IPS-NIHi7 (cell line): ENCODE results near the gene AHNAK2.
A peak's percentile ranks its signal among the peaks of the same experiment; 100 is the strongest.
"Not testable (repeated sequence)": the region's sequence is repeated elsewhere in the genome, so short reads cannot be mapped to it uniquely, and the experiment has no call there.

Source experiments
- DNase-seq: peaks from one replicate; pipeline ENCODE4 v3.0.0; 2012; ENCODE audit warnings: mixed read lengths; ENCODE audit errors: extremely low spot score

AHNAK2 gene

GRCh38 chr14:104898870-104899510 is 79.2 kb downstream of the AHNAK2 start:
- peak; percentile 12 for DNase-seq

GRCh38 chr14:104898195-104898558 is 80.0 kb downstream of the AHNAK2 start:
- DNase-seq: no peak

DNA sequence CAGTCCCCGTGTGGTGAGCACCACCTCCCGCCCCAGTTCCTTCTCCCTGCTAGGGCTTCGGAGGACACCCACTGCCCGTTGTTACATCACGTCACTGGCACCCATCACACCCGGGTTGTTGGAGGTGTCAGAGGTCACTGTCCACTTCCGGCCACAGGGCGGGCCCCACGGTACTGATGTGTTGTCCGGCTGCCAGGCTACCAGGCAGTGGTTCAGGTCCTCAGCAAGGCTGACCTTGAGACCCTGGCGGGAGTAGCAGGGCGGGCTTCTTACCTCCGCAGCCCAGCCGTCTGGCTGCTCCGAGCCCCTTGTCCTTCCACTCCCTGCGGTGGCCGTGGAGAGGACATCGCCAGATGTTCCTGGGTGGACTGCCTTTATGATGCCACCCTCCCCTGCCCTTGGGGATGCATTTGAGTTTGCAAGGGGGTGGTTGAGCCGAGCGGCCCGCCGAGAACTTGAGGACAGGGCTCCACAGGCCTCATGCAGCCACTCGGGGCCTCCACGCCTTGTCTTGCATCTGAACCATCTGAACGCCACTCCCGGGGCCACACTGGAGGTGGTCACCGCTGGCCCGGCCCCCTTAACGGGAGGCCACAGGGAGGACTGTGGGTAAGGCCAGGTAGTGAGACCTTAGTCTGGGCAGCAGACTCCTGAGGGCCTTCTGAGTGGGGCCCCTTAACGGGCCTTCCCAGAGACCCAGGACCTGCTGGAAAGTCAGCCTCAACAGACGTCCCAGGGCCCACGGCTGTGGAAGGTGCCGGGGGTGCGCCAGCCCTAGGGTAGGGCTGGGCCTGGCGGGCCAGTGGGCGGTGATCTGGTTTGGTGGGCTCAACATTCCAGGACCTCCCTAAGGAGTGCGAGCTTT is 80.6 kb downstream of the AHNAK2 start:
- no peak for DNase-seq

- DNase-seq: no peak
These were observed 82.2 kb downstream of the AHNAK2 start for GRCh38 chr14:104895786-104896661.

GRCh38 chr14:104895207-104895785 is 82.9 kb downstream of the AHNAK2 start:
- no peak for DNase-seq

DNA sequence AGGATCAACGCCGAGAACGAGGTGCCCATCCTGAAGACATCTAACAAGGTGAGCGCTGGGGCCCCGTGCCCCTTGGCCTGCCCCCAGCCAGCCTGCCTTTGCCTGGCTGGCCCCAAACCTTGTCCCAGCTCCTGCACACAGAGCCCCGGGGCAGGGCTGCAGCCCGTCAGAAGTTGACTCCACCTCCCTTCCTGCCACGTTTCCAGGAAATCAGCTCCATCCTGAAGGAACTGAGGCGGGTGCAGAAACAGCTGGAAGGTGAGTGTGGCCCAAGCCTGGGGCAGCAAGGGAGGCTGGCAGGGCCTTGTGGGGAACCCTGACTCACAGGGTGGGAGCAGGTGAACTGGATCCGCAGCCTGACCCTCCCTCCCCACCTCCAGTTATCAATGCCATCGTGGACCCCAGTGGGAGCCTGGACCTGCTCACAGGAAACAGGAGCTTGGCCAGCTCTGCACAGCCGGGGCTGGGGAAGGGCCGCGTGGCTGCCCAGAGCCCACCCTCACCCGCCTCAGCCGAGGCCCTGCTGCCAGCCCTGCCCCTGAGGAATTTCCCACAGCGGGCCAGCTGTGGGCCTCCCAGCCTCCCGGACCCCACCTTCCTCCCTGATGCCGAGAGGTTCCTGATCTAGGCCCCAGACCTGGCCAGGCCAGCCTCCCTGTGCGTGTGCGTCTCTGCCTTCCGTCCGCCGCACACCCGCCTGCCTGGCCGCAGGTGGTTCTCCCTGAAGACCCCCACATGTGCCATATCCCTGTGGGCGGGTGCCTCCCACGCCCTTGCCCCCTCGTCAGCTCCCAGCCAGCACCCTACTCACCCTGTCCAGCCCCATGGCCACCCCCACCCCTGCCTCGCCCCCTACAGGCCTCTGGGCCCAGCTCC is 83.6 kb downstream of the AHNAK2 start:
- no peak for DNase-seq

- no peak for DNase-seq
These were observed 84.6 kb downstream of the AHNAK2 start for GRCh38 chr14:104893435-104894207.

- DNase-seq: no peak
These were observed 85.4 kb downstream of the AHNAK2 start for GRCh38 chr14:104892531-104893434.

DNA sequence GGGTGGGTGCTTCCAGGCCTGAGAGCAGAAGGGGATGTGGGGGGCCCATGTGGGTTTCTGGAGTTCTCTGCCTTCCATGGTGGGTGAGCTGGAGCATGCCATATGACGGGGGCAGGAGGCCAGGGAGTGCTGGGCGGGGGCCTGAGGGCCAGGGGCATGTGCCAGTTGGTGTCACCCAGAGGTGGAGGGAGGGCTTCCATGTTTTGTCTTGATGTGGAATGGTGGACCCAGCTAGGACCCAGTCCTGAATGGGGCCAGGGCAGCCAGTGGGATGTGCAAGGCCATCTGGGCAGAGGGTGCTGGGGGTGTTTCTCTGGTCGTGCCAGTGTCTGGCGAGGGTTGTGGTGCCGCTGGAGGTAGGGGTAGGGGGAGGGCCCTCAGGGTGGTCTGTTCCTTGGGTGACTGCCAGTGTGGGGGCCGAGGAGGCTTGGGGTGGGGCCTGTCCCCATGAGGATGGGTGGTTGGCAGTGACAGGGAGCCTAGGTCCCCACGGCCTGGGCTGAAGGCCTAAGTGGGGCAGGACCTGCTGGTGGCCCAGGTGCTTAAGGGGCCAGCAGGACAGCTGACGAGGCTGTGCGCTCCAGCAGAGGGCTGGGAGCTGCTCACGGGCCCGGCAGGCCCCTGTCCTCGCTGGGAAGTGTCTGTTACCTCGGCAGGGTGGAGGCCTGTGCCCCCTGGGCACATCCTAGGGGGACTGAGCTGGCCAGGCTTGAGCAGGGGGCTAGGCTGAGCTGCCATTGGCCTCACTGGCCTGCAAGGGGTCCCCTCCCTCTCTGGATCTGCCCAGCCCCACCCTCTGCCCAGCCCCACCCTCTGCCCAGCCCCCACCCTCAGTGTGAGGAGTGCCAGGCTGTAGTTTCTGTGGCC is 86.3 kb downstream of the AHNAK2 start:
- no peak for DNase-seq

GRCh38 chr14:104891121-104891551 is 87.0 kb downstream of the AHNAK2 start:
- no peak for DNase-seq

- DNase-seq: not testable (repeated sequence)
These were observed 87.9 kb downstream of the AHNAK2 start for GRCh38 chr14:104890292-104890691.

DNA sequence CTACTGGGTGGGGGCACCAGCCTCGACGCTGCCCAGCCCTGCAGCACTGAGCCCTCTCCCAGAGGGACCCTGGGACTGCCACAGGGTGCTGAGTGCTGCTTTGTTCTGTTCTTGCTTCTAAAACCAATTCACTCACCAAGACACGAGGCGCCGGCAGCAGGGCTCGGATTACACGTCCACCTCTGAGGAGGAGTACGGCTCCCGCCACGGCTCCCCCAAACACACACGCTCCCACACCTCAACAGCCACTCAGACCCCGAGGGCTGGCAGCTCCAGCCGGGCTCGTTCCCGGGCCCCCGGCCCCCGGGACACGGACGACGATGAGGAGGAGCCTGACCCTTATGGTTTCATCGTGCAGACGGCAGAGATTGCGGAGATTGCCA is 88.8 kb downstream of the AHNAK2 start:
- no peak for DNase-seq

DNA sequence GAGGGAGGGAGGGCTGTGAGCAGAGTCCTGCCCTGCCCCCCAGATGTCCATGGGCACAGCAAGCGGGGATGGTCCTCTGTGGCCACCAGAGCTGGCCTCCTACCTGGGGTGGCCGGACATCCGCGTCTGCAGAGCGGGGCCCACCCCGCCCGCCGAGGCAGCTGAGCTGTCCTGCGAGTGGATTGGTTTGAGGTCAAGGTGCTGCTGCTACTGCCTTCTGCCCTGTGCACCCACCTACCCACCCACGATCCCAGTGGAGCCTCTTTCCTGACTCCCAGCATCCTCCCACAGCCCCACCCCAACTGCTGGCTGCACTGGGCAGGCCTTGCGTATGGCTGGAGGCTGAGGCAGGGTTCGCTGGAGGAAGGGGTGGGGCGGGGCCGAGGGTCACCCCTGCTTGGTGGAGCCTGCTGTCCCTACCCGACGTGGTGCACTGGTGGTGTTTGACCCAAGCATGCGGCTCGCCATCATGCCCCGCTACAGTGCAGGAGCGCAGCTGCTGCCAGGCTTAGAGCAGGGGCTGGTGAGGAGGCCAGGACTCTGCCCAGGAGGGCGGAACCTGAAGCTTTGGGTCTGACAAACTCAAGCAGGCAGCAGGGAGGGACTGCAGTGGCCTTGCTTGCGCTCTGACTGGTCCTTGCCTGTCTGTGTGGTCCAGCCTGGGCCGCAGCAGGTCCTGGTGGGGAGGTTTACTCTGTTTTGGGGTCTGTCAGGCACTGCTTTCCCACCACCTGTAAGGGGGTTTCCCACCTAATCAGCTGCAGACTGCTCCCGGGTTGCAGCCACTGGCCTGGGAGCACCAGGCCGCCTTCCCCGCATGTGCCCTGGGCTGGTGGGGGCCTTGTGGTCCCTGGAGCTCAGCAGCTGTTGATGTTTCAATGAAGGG is 89.4 kb downstream of the AHNAK2 start:
- no peak for DNase-seq

GRCh38 chr14:104887623-104888488 is 90.3 kb downstream of the AHNAK2 start:
- DNase-seq: no peak
